Fibroblast of the aortic adventitia (primary cell): ENCODE data around the gene OSBPL3. TPM values are rescaled to one million over a fixed set of nuclear protein-coding genes. Genes with fewer than 3 reads are reported as not detected.

ENCODE experiments used
- DNase-seq: peaks from one replicate; pipeline ENCODE4 v3.0.0-alpha.2; 2010; ENCODE audit warnings: low read depth
- H3K4me3 ChIP-seq: 2 replicates; pipeline ENCODE4 v1.5.1; 2011; ENCODE audit warnings: low read depth, mild to moderate bottlenecking, control low read depth, low read length, moderate library complexity
- total RNA-seq: library from RNA; depleted of rRNA; stranded (reverse); fragments of >200 nt; gene quantifications from 2 replicates; pipeline ENCODE4 v1.2.3, GENCODE V29; 2012; ENCODE audit warnings: low replicate concordance
- TF ChIP-seq, protein P1 (sequence below): IDR thresholded peaks from 2 replicates; pipeline ENCODE4 v1.5.1; 2011; ENCODE audit warnings: mild to moderate bottlenecking, low read length, control low read depth, inconsistent platforms; ENCODE audit not compliant: insufficient read depth

The OSBPL3 gene
- total RNA-seq, 1 donor: 46.0 TPM

GRCh38 chr7:24939416-24939815, 40.6 kb downstream of the OSBPL3 start:
- TF ChIP-seq, protein P1, sequence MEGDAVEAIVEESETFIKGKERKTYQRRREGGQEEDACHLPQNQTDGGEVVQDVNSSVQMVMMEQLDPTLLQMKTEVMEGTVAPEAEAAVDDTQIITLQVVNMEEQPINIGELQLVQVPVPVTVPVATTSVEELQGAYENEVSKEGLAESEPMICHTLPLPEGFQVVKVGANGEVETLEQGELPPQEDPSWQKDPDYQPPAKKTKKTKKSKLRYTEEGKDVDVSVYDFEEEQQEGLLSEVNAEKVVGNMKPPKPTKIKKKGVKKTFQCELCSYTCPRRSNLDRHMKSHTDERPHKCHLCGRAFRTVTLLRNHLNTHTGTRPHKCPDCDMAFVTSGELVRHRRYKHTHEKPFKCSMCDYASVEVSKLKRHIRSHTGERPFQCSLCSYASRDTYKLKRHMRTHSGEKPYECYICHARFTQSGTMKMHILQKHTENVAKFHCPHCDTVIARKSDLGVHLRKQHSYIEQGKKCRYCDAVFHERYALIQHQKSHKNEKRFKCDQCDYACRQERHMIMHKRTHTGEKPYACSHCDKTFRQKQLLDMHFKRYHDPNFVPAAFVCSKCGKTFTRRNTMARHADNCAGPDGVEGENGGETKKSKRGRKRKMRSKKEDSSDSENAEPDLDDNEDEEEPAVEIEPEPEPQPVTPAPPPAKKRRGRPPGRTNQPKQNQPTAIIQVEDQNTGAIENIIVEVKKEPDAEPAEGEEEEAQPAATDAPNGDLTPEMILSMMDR: no peak
- no peak for DNase-seq

GRCh38 chr7:24936121-24936824, 43.7 kb downstream of the OSBPL3 start:
- TF ChIP-seq, protein P1: no peak
- H3K4me3 ChIP-seq: no peak overlapping the region
- no peak for DNase-seq

More at GRCh38 chr7:24939416-24939815, 40.6 kb downstream of the OSBPL3 start:
- no peak overlapping the region for H3K4me3 ChIP-seq

GRCh38 chr7:24933298-24933697, 46.7 kb downstream of the OSBPL3 start:
- no peak overlapping the region for H3K4me3 ChIP-seq
- DNase-seq: no peak
- TF ChIP-seq, protein P1: no peak

DNA sequence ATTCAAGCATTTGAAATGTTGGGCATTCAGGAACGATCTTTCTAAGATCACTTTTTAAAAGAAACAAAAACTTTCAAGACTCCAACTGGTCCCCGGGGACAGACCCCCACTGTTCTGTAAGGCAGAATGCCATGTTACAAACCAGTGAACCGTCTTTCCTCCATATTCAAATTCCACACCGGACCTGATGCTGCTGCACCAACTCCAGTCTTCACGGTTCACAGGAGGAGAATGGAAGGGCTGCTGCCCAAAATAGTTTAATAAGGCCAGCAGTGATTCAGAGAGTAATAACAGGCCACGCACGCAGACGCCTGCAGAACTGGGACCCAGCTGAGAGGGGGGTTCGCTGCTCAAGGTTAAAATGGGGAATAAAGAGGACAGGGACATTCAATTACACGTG, 47.2 kb downstream of the OSBPL3 start:
- TF ChIP-seq, protein P1: no peak
- DNase-seq: no peak
- no peak overlapping the region for H3K4me3 ChIP-seq

- DNase-seq: no peak
- H3K4me3 ChIP-seq: no peak overlapping the region
- TF ChIP-seq, protein P1: no peak
Measured at GRCh38 chr7:24932389-24932788, 47.6 kb downstream of the OSBPL3 start.

DNA sequence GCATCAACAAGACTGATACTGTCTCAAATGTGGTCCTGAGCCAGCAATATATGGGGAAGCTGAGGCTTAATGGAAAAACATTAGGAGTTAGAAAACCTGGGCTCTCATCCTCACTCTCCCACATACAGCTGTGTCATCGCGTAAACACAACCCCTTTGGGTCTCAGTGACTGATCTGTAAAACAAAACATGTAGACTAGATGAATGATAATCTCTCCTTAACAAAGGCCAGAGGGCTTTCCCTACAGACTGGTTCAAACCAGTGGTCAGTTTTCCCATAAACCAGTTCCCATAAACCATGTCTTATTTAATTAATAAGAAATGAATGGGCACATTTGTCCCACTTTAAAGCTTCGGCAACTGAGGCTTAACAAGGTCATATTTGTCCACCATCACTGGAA, 48.1 kb downstream of the OSBPL3 start:
- no peak overlapping the region for H3K4me3 ChIP-seq
- no peak for DNase-seq
- TF ChIP-seq, protein P1: no peak

GRCh38 chr7:24930856-24931255, 49.1 kb downstream of the OSBPL3 start:
- TF ChIP-seq, protein P1: no peak
- DNase-seq: no peak
- no peak overlapping the region for H3K4me3 ChIP-seq
